ENCODE data around the gene FGD6.

Gene FGD6

GRCh38 chr12:95179011-95179410 is 38.3 kb downstream of the FGD6 start:
- DNase-seq (ENCODE audit: extremely low spot score) = no peak
- ChIA-PET CTCF (no interaction called here), POLR2A (no interaction called here)
- no peak for TF ChIP-seq CTCF (IDR thresholded peaks at IDR 0.05; ENCODE audit: control extremely low read depth, extremely low read depth, low read depth, missing control alignments)

- no peak for TF ChIP-seq CTCF (IDR thresholded peaks at IDR 0.05; ENCODE audit: control extremely low read depth, extremely low read depth, low read depth, missing control alignments)
- CTCF ChIA-PET = no interaction called here
- no peak for DNase-seq (ENCODE audit: extremely low spot score)
- POLR2A ChIA-PET = no interaction called here
These were observed 39.1 kb downstream of the FGD6 start for GRCh38 chr12:95178136-95178535.

- ChIA-PET POLR2A (no interaction called here), CTCF (interaction anchor here (1.1 kb wide), 1 partner anchor 31 kb away, joined by 3 read pairs; no protein-coding TSS in a partner anchor)
- no peak for DNase-seq (ENCODE audit: extremely low spot score)
- no peak for TF ChIP-seq CTCF (IDR thresholded peaks at IDR 0.05; ENCODE audit: control extremely low read depth, extremely low read depth, low read depth, missing control alignments)
These were observed 40.0 kb downstream of the FGD6 start for GRCh38 chr12:95177201-95177768.

- POLR2A ChIA-PET = interaction anchor here (0.6 kb wide), 1 partner anchor 23 kb away, joined by 3 read pairs; no protein-coding TSS in a partner anchor
These were observed 43.6 kb downstream of the FGD6 start for GRCh38 chr12:95173392-95174251.

GRCh38 chr12:95169368-95169767 is 47.9 kb downstream of the FGD6 start:
- no peak for DNase-seq (ENCODE audit: extremely low spot score)
- POLR2A ChIA-PET = no interaction called here
- CTCF ChIA-PET = no interaction called here
- TF ChIP-seq CTCF (IDR thresholded peaks at IDR 0.05; ENCODE audit: control extremely low read depth, extremely low read depth, low read depth, missing control alignments) = no peak

More at GRCh38 chr12:95173392-95174251, 43.6 kb downstream of the FGD6 start:
- TF ChIP-seq CTCF (IDR thresholded peaks at IDR 0.05; ENCODE audit: control extremely low read depth, extremely low read depth, low read depth, missing control alignments) = no peak
- DNase-seq (ENCODE audit: extremely low spot score) = no peak
- CTCF ChIA-PET = interaction anchor here (0.8 to 1.9 kb wide), 7 partner anchors 10 to 44 kb away, joined by 3 to 5 read pairs (median 4); partner anchors contain the start of genes FGD6 and VEZT

GRCh38 chr12:95168746-95169145 is 48.5 kb downstream of the FGD6 start:
- DNase-seq (ENCODE audit: extremely low spot score) = no peak
- ChIA-PET POLR2A (no interaction called here), CTCF (no interaction called here)
- no peak for TF ChIP-seq CTCF (IDR thresholded peaks at IDR 0.05; ENCODE audit: control extremely low read depth, extremely low read depth, low read depth, missing control alignments)
